ENCODE results near the gene INO80E. TPM values are rescaled to one million over a fixed set of nuclear protein-coding genes. Genes with fewer than 3 reads are reported as not detected.
"Not testable (repeated sequence)": the region's sequence is repeated elsewhere in the genome, so short reads cannot be mapped to it uniquely, and the experiment has no call there.

The INO80E gene
- total RNA-seq, 1 experiment from 2014 or later = 46.7 TPM

GRCh38 chr16:30040221-30040620 is 44.2 kb downstream of the INO80E start:
- in situ Hi-C loops (cut with HindIII; ENCODE audit: low pct_unique_long_range_greater_than_20kb, low sequenced_read_pairs) = no loop called here
- DNase-seq (ENCODE audit: low read depth, low spot score) = no peak

DNA sequence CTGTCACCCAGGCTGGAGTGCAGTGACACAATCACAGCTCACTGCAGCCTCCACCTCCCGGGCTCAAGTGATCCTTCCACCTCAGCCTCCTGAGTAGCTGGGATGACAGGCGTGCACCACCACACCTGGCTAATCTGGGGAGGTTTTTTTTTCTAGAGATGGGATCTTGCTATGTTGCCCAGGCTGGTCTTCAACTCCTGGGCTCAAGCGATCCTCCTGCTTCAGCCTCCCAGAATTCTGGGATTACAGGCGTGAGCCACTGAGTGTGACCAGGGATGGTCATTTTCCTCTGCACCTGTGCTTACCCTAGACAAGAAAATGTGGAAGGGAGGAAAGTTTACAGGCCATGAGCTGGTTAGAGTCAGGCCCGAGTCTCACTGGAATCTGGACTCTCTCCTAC is 44.6 kb downstream of the INO80E start:
- in situ Hi-C loops (cut with HindIII; ENCODE audit: low pct_unique_long_range_greater_than_20kb, low sequenced_read_pairs); DNase-seq (ENCODE audit: low read depth, low spot score): not testable (repeated sequence)

- peak; percentile 42 for DNase-seq (ENCODE audit: low read depth, low spot score)
Observed at GRCh38 chr16:30041841-30042240, 45.8 kb downstream of the INO80E start.

GRCh38 chr16:30046178-30046577 is 50.1 kb downstream of the INO80E start:
- in situ Hi-C loops (cut with HindIII; ENCODE audit: low pct_unique_long_range_greater_than_20kb, low sequenced_read_pairs) = no loop called here
- no peak for DNase-seq (ENCODE audit: low read depth, low spot score)

More at GRCh38 chr16:30041841-30042240, 45.8 kb downstream of the INO80E start:
- in situ Hi-C loops (cut with HindIII; ENCODE audit: low pct_unique_long_range_greater_than_20kb, low sequenced_read_pairs) = no loop called here

DNA sequence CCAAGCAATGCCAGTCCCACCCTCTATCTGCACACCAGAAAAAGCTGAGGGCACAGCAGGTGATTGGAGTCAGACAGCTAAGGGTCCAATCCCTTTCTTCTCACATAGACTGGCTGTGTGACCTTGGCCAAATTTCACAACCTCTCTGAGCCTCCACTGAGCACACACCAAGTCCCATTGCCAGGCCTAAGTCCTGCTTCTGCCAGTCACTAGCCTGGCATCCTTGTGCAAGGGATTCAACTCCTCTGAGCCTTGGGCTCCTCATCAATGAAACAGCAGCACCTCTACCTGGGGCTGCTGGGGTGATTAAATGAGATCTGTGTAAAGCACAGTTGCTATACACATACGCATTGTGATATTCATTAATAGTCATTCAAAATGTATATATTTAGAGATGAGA is 50.5 kb downstream of the INO80E start:
- in situ Hi-C loops (cut with HindIII; ENCODE audit: low pct_unique_long_range_greater_than_20kb, low sequenced_read_pairs) = no loop called here
- no peak for DNase-seq (ENCODE audit: low read depth, low spot score)

DNA sequence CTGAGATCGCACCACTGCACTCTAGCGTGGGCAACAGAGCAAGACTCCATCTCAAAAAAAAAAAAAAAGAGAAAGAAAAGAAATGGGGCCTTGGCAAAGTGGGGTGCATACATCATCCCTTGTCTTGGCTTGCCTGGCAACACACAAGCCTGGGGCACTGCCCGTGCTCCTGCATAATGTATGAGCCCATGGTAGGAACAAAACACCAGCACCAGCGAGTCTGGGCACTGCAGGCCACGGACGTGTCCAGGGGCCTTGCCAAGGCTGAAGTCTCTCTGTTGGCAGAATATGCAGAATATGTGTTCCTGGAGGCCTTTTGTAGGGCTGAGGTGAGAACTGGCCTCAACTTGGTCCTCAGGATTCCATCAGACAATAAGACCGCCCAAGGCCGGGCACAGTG is 53.8 kb downstream of the INO80E start:
- in situ Hi-C loops (cut with HindIII; ENCODE audit: low pct_unique_long_range_greater_than_20kb, low sequenced_read_pairs) = no loop called here
- no peak for DNase-seq (ENCODE audit: low read depth, low spot score)

GRCh38 chr16:30051518-30051917 is 55.5 kb downstream of the INO80E start:
- in situ Hi-C loops (cut with HindIII; ENCODE audit: low pct_unique_long_range_greater_than_20kb, low sequenced_read_pairs) = no loop called here
- no peak for DNase-seq (ENCODE audit: low read depth, low spot score)

GRCh38 chr16:30052671-30053372 is 56.8 kb downstream of the INO80E start:
- in situ Hi-C loops (cut with HindIII; ENCODE audit: low pct_unique_long_range_greater_than_20kb, low sequenced_read_pairs) = no loop called here
- DNase-seq (ENCODE audit: low read depth, low spot score) = peak; percentile 85

- DNase-seq (ENCODE audit: low read depth, low spot score) = no peak
- in situ Hi-C loops (cut with HindIII; ENCODE audit: low pct_unique_long_range_greater_than_20kb, low sequenced_read_pairs) = no loop called here
Observed at GRCh38 chr16:30053376-30054015, 57.5 kb downstream of the INO80E start.

DNA sequence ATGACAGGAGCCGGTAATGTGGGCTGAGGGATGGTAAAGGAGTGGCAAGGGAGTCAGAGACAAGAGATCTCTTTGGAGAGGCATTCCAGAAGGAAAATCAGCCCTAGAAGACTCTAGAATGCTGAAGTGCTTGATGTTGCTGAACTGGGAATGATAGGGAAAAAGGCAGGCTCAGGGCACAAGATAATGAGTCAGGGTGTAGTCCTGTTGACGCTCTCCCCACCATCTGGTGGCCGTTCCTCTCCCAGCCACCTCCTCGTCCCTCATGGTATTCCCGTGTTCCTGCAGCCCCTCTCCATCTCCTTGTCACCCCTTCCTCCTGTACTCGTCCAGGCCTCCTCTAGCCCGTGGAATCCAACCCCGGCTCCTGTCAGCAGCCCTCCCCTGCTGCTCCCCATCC is 58.4 kb downstream of the INO80E start:
- no peak for DNase-seq (ENCODE audit: low read depth, low spot score)

GRCh38 chr16:30054959-30055553 is 59.0 kb downstream of the INO80E start:
- in situ Hi-C loops (cut with HindIII; ENCODE audit: low pct_unique_long_range_greater_than_20kb, low sequenced_read_pairs) = no loop called here

More for the DNA sequence above, 58.4 kb downstream of the INO80E start:
- in situ Hi-C loops (cut with HindIII; ENCODE audit: low pct_unique_long_range_greater_than_20kb, low sequenced_read_pairs) = no loop called here

More at GRCh38 chr16:30054959-30055553, 59.0 kb downstream of the INO80E start:
- peak; percentile 60 for DNase-seq (ENCODE audit: low read depth, low spot score)

Other genes with a start within 250 kb of the INO80E start
- gene ZG16, start 218.0 kb upstream of the INO80E start, total RNA-seq (2014; rRNA removed; shearing (Covaris generic)) = not detected in 2 replicates
- 29.9 and 34.9 TPM in 2 replicates for gene KIF22, start 205.5 kb upstream of the INO80E start, total RNA-seq (2014; rRNA removed; shearing (Covaris generic))
- 163 and 182 TPM in 2 replicates for gene MAZ, start 189.7 kb upstream of the INO80E start, total RNA-seq (2014; rRNA removed; shearing (Covaris generic))
- gene PRRT2, start 184.0 kb upstream of the INO80E start, total RNA-seq (2014; rRNA removed; shearing (Covaris generic)) = not detected in 2 replicates
- 19.8 and 21.1 TPM in 2 replicates for gene PAGR1, start 180.1 kb upstream of the INO80E start, total RNA-seq (2014; rRNA removed; shearing (Covaris generic))
- gene MVP, start 175.8 kb upstream of the INO80E start, total RNA-seq (2014; rRNA removed; shearing (Covaris generic)) = 35.7 and 41.9 TPM in 2 replicates
- gene CDIPT, start 133.0 kb upstream of the INO80E start, total RNA-seq (2014; rRNA removed; shearing (Covaris generic)) = 74.1 and 82.6 TPM in 2 replicates
- gene SEZ6L2, start 96.7 kb upstream of the INO80E start, total RNA-seq (2014; rRNA removed; shearing (Covaris generic)) = 8.7 and 10.3 TPM in 2 replicates
- gene ASPHD1, start 95.8 kb upstream of the INO80E start, total RNA-seq (2014; rRNA removed; shearing (Covaris generic)) = 3.4 and 3.7 TPM in 2 replicates
- gene KCTD13, start 70.0 kb upstream of the INO80E start, total RNA-seq (2014; rRNA removed; shearing (Covaris generic)) = 9.1 and 11.0 TPM in 2 replicates
- 48.2 and 51.8 TPM in 2 replicates for gene TMEM219, start 34.2 kb upstream of the INO80E start, total RNA-seq (2014; rRNA removed; shearing (Covaris generic))
- 28.6 and 30.3 TPM in 2 replicates for gene TAOK2, start 22.4 kb upstream of the INO80E start, total RNA-seq (2014; rRNA removed; shearing (Covaris generic))
- 6.6 and 9.8 TPM in 2 replicates for gene HIRIP3, start 624 bp upstream of the INO80E start, total RNA-seq (2014; rRNA removed; shearing (Covaris generic))
- gene DOC2A, start 14.8 kb downstream of the INO80E start, total RNA-seq (2014; rRNA removed; shearing (Covaris generic)) = 1.5 and 2.1 TPM in 2 replicates
- gene C16orf92, start 27.0 kb downstream of the INO80E start, total RNA-seq (2014; rRNA removed; shearing (Covaris generic)) = not detected in 2 replicates
- not detected in 2 replicates for gene TLCD3B, start 35.0 kb downstream of the INO80E start, total RNA-seq (2014; rRNA removed; shearing (Covaris generic))
- 1,063 and 1,100 TPM in 2 replicates for gene ALDOA, start 69.5 kb downstream of the INO80E start, total RNA-seq (2014; rRNA removed; shearing (Covaris generic))
- 70.7 and 79.1 TPM in 2 replicates for gene PPP4C, start 79.8 kb downstream of the INO80E start, total RNA-seq (2014; rRNA removed; shearing (Covaris generic))
- 0.08 and 0.24 TPM in 2 replicates for gene TBX6, start 95.7 kb downstream of the INO80E start, total RNA-seq (2014; rRNA removed; shearing (Covaris generic))
- gene YPEL3, start 100.0 kb downstream of the INO80E start, total RNA-seq (2014; rRNA removed; shearing (Covaris generic)) = 1.7 and 1.9 TPM in 2 replicates
- gene GDPD3, start 117.3 kb downstream of the INO80E start, total RNA-seq (2014; rRNA removed; shearing (Covaris generic)) = 0.34 TPM in 1 of 2 replicates, not detected in the other
- 20.4 and 22.0 TPM in 2 replicates for gene MAPK3, start 127.0 kb downstream of the INO80E start, total RNA-seq (2014; rRNA removed; shearing (Covaris generic))
- gene CORO1A, start 187.4 kb downstream of the INO80E start, total RNA-seq (2014; rRNA removed; shearing (Covaris generic)) = 0.08 TPM in 1 of 2 replicates, not detected in the other
- gene BOLA2B, start 197.4 kb downstream of the INO80E start, total RNA-seq (2014; rRNA removed; shearing (Covaris generic)) = 24.0 and 30.6 TPM in 2 replicates
- 23.9 and 27.8 TPM in 2 replicates for gene SLX1A, start 197.6 kb downstream of the INO80E start, total RNA-seq (2014; rRNA removed; shearing (Covaris generic))
- gene SULT1A3, start 203.0 kb downstream of the INO80E start, total RNA-seq (2014; rRNA removed; shearing (Covaris generic)) = 1.4 and 3.6 TPM in 2 replicates

Measured in SK-MEL-5 (cell line).